OCI-LY3 (cell line): ENCODE measurements around the gene TM4SF5.

Experiments used
- H2AFZ ChIP-seq: fragments of 200-600, 300-600 bp; shearing (Covaris generic); 2 replicates; pipeline ENCODE4 v1.6.0; 2014; ENCODE audit warnings: antibody characterized with exemption, low read depth, low read length
- H3K27ac ChIP-seq: fragments of 200-600, 300-600 bp; sonication (generic); 2 replicates; pipeline ENCODE4 v1.5.1; 2014; ENCODE audit warnings: mild to moderate bottlenecking, low read length, moderate library complexity, mixed read lengths
- H3K27me3 ChIP-seq: fragments of 200-600, 300-600 bp; sonication (generic); 2 replicates; pipeline ENCODE4 v1.6.1; 2014; ENCODE audit warnings: low read depth, low read length, mixed read lengths
- H3K36me3 ChIP-seq: fragments of 200-600, 300-600 bp; sonication (generic); replicated peaks from 2 replicates; pipeline ENCODE3; 2014; ENCODE audit warnings: low read depth, low read length, mixed read lengths
- H3K4me1 ChIP-seq: fragments of 300-600, 200-600 bp; sonication (generic); 2 replicates; pipeline ENCODE4 v1.6.1; 2014; ENCODE audit warnings: low read length, mixed read lengths
- H3K4me2 ChIP-seq: fragments of 200-600, 300-600 bp; sonication (generic); 2 replicates; pipeline ENCODE4 v1.6.1; 2014; ENCODE audit warnings: low read length, mixed read lengths
- H3K4me3 ChIP-seq: fragments of 300-600, 200-600 bp; sonication (generic); 2 replicates; pipeline ENCODE4 v1.5.1; 2014; ENCODE audit warnings: antibody characterized with exemption, mild to moderate bottlenecking, low read length, moderate library complexity
- H3K79me2 ChIP-seq: fragments of 300-600, 200-600 bp; shearing (Covaris generic); 2 replicates; pipeline ENCODE4 v1.6.1; 2014; ENCODE audit warnings: mild to moderate bottlenecking, low read length, mixed read lengths
- H3K9ac ChIP-seq: fragments of 300-600, 200-600 bp; shearing (Covaris generic); 2 replicates; pipeline ENCODE4 v1.6.0; 2014; ENCODE audit warnings: mild to moderate bottlenecking, low read length, moderate library complexity
- H3K9me3 ChIP-seq: fragments of 200-600, 300-600 bp; shearing (Covaris generic); 2 replicates; pipeline ENCODE4 v1.6.1; 2014; ENCODE audit warnings: low read length, mixed read lengths; ENCODE audit not compliant: insufficient read depth
- H4K20me1 ChIP-seq: fragments of 200-600, 300-600 bp; sonication (generic); 2 replicates; pipeline ENCODE4 v1.6.1; 2016; ENCODE audit warnings: low read length, mixed read lengths; ENCODE audit not compliant: insufficient read depth
- EZH2phosphoT487 ChIP-seq: fragments of 200-600 bp; shearing (Covaris generic); IDR thresholded peaks from 2 replicates; pipeline ENCODE4 v1.6.1; 2018; ENCODE audit warnings: antibody characterized with exemption, mixed run types, low read depth
- TF ChIP-seq, protein P1 (sequence below): fragments of 200-600, 300-600 bp; sonication (generic); IDR thresholded peaks from 2 replicates; pipeline ENCODE4 v1.5.1; 2014; ENCODE audit warnings: antibody characterized with exemption, low read length, low read depth

Gene TM4SF5

DNA sequence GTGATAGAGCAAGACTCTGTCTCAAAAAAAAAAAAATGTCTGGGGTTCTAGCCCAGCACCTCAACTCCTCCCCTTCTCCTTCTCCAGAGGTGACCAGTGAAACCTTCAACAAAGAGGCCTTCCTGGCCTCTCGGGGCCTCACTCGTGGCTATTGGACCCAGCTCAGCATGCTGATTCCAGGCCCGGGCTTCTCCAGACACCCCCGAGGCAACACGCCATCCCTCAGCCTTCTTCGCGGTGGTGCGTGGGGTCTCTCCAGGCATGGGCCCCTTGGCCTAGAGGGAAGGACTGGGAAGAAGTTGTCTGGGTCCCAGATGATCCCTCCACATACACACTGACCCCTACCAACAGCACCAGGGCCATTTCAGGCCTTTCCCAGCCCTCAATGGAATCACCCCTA is 28.5 kb upstream of the TM4SF5 start:
- no peaks in the 10 kb centered on the region for H4K20me1 ChIP-seq
- TF ChIP-seq EZH2phosphoT487 = no peak
- TF ChIP-seq, protein P1, sequence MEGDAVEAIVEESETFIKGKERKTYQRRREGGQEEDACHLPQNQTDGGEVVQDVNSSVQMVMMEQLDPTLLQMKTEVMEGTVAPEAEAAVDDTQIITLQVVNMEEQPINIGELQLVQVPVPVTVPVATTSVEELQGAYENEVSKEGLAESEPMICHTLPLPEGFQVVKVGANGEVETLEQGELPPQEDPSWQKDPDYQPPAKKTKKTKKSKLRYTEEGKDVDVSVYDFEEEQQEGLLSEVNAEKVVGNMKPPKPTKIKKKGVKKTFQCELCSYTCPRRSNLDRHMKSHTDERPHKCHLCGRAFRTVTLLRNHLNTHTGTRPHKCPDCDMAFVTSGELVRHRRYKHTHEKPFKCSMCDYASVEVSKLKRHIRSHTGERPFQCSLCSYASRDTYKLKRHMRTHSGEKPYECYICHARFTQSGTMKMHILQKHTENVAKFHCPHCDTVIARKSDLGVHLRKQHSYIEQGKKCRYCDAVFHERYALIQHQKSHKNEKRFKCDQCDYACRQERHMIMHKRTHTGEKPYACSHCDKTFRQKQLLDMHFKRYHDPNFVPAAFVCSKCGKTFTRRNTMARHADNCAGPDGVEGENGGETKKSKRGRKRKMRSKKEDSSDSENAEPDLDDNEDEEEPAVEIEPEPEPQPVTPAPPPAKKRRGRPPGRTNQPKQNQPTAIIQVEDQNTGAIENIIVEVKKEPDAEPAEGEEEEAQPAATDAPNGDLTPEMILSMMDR = no peak
- no peak overlapping the region for H3K4me3 ChIP-seq
- no peaks in the 10 kb centered on the region for H3K9me3 ChIP-seq
- H2AFZ ChIP-seq = no peak overlapping the region
- no peaks in the 10 kb centered on the region for H3K36me3 ChIP-seq
- no peak overlapping the region for H3K27ac ChIP-seq
- H3K27me3 ChIP-seq = peaks cover 22% of the 10 kb centered on the region
- H3K79me2 ChIP-seq = no peaks in the 10 kb centered on the region
- H3K4me2 ChIP-seq = no peak overlapping the region
- peaks cover 10% of the 10 kb centered on the region; the same call in 1 of the 2 replicates for H3K4me1 ChIP-seq
- no peak overlapping the region for H3K9ac ChIP-seq

DNA sequence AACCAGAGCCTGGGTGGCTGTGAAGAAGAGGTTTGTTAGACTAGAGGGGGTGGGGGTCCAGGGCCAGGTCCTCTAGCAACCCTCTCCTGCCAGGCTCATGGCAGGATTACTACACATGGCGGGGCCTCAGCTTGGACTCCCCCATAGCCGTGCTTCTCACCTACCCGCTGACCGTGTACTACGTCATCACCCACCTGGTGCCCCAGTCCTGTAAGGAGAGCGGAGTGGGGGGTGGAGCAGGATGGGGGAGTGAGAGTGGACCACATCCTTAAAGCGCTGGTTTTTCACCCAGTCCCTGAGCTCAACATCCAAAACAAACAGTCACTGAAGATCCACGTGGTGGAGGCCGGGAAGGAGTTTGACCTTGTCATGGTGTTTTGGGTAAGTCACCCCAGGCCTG is 27.8 kb upstream of the TM4SF5 start:
- H2AFZ ChIP-seq = no peak overlapping the region
- H3K9ac ChIP-seq = no peak overlapping the region
- no peak overlapping the region for H3K27ac ChIP-seq
- TF ChIP-seq EZH2phosphoT487 = no peak
- TF ChIP-seq, protein P1 = no peak
- H3K9me3 ChIP-seq = no peaks in the 10 kb centered on the region
- peaks cover 19% of the 10 kb centered on the region for H3K27me3 ChIP-seq
- H3K4me1 ChIP-seq = peaks cover 4% of the 10 kb centered on the region; the same call in 1 of the 2 replicates
- H3K79me2 ChIP-seq = no peaks in the 10 kb centered on the region
- H3K36me3 ChIP-seq = no peaks in the 10 kb centered on the region
- no peak overlapping the region for H3K4me2 ChIP-seq
- no peaks in the 10 kb centered on the region for H4K20me1 ChIP-seq
- H3K4me3 ChIP-seq = no peak overlapping the region

DNA sequence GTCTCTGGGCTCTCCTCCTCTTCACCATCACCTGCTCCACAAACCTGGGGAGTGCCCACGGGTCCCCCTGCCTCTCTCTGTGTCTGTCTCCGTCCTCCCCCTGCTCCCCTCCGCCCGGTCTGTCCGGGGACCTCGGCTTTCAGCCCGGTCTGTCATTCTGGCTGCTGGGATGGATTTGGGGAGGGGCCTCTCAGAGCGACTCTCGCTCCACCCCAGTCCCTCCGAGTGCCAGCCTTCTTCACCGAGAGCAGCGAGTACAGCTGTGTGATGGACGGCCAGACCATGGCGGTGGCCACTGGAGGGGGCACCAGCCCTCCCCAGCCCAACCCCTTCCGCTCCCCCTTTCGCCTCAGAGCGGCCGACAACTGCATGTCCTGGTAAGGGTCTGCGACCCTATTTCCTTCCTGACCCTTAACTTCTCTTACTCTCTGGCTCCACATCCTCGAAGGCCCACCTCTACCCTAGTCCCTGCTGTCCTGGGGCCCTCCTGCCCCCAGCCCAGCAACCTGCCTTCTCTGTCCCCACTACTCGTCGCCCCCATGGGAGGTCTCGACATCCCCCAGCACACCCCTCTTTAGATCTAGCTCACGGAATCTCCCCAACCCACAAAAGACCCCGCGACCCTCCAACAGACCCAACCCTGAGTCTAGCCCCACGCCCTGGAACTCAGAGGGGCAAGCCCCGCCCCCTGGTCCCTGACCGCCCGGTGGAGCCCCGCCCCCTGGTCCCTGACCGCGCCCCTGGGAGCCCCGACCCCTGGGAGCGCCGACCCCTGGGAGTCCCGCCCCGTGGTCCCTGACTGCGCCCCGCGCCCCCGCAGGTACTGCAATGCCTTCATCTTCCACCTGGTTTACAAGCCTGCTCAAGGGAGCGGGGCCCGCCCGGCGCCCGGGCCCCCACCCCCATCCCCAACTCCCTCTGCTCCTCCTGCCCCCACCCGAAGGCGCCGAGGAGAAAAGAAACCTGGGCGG is 26.4 kb upstream of the TM4SF5 start:
- Histone ChIP-seq H3K4me2 (no peak overlapping the region), H3K4me3 (no peak overlapping the region), H3K9ac (no peak overlapping the region), H3K36me3 (no peaks in the 10 kb centered on the region), H3K27me3 (peaks cover 9% of the 10 kb centered on the region), H3K79me2 (no peaks in the 10 kb centered on the region), H3K4me1 (no peaks in the 10 kb centered on the region), H2AFZ (no peak overlapping the region), H3K9me3 (no peaks in the 10 kb centered on the region), H3K27ac (no peak overlapping the region), H4K20me1 (no peaks in the 10 kb centered on the region)
- no peak for TF ChIP-seq EZH2phosphoT487
- TF ChIP-seq, protein P1 = no peak

DNA sequence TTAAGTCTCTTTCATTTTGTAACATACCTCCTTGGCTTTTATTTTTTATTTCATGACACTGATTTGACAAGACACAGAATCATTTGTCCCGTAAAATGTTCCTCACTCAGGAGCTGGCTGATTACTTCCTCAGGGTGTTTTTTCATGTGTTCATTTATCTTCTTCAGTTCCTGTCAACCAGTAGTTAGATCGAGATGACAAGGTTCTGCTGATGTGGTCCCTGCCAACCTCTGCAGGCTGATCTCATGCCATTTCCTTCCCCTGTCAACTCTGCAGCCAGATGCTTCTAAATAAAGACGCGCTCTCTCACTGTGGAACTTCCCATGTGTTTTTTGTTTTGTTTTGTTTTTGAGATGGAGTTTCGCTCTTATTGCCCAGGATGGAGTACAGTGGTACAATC is 23.8 kb upstream of the TM4SF5 start:
- H3K4me3 ChIP-seq = no peak overlapping the region
- no peak overlapping the region for H3K27ac ChIP-seq
- H3K9ac ChIP-seq = no peak overlapping the region
- no peaks in the 10 kb centered on the region for H3K36me3 ChIP-seq
- no peaks in the 10 kb centered on the region for H3K79me2 ChIP-seq
- H3K4me1 ChIP-seq = no peaks in the 10 kb centered on the region
- peaks cover 3% of the 10 kb centered on the region; the same call in 1 of the 2 replicates for H3K27me3 ChIP-seq
- TF ChIP-seq EZH2phosphoT487 = no peak
- TF ChIP-seq, protein P1 = no peak
- no peak overlapping the region for H2AFZ ChIP-seq
- H3K4me2 ChIP-seq = no peak overlapping the region
- no peaks in the 10 kb centered on the region for H3K9me3 ChIP-seq
- no peaks in the 10 kb centered on the region for H4K20me1 ChIP-seq
